HL-60 (cell line): ENCODE results near the gene RGMA.

Source experiments
- DNase-seq, 2 experiments: peaks; one replicate each; pipeline ENCODE4 v3.0.0-alpha.2; 2010 to 2020; ENCODE audit warnings: low read depth in 1 of 2, low spot score in 1 of 2
- H3K27ac ChIP-seq: fragments of 250-450 bp; sonication (Bioruptor Pico); replicated peaks from 2 replicates; pipeline ENCODE4 v1.5.1; 2020; ENCODE audit warnings: mild to moderate bottlenecking, moderate library complexity
- H3K27me3 ChIP-seq: fragments of 250-450 bp; sonication (Bioruptor Pico); 2 replicates; pipeline ENCODE4 v1.5.1; 2021; ENCODE audit warnings: mild to moderate bottlenecking, moderate library complexity; ENCODE audit not compliant: insufficient read depth, poor library complexity, severe bottlenecking
- H3K4me3 ChIP-seq: replicated peaks from 2 replicates; pipeline ENCODE4 v1.5.1; 2011; ENCODE audit warnings: mild to moderate bottlenecking, control low read depth, low read length; ENCODE audit not compliant: insufficient read depth
- GABPA ChIP-seq: IDR thresholded peaks from 2 replicates; pipeline ENCODE4 v1.6.1; 2012; ENCODE audit warnings: low read depth
- POLR2AphosphoS5 ChIP-seq: IDR thresholded peaks from 2 replicates; pipeline ENCODE4 v1.6.1; 2012; ENCODE audit warnings: low read depth
- SPI1 ChIP-seq: IDR thresholded peaks from 2 replicates; pipeline ENCODE4 v1.6.1; 2012; ENCODE audit warnings: low read depth, mild to moderate bottlenecking, borderline replicate concordance
- TF ChIP-seq, protein P1 (sequence below): IDR thresholded peaks from one replicate; pipeline ENCODE4 v1.5.1; 2011; ENCODE audit warnings: low read length, control low read depth, inconsistent platforms; ENCODE audit not compliant: insufficient read depth
- TF ChIP-seq, protein P2 (sequence below): IDR thresholded peaks from 2 replicates; pipeline ENCODE4 v1.6.1; 2012; ENCODE audit warnings: low read depth; ENCODE audit not compliant: insufficient replicate concordance

The RGMA gene

DNA sequence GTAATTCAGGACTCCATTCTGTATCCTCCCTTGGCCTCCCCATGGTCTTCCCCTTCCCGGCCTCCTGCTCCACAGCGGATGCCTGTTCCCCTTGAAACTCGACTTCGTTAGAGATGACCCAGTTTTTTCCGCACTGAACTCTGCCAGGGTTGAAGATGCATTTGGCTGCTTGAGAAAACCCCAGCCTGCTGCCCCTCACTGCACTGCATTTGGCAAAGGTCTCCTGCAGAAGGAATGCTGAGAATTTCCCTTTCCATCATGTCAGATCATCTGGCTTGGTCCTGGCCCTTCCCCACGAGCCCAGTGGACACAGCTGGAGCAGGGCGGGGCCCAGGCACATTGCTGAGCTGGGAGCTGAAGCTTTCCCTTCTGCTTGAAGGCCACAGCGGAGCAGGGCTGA is 37.6 kb upstream of the RGMA start:
- TF ChIP-seq POLR2AphosphoS5 (no peak), GABPA (no peak), SPI1 (no peak)
- TF ChIP-seq, protein P1, sequence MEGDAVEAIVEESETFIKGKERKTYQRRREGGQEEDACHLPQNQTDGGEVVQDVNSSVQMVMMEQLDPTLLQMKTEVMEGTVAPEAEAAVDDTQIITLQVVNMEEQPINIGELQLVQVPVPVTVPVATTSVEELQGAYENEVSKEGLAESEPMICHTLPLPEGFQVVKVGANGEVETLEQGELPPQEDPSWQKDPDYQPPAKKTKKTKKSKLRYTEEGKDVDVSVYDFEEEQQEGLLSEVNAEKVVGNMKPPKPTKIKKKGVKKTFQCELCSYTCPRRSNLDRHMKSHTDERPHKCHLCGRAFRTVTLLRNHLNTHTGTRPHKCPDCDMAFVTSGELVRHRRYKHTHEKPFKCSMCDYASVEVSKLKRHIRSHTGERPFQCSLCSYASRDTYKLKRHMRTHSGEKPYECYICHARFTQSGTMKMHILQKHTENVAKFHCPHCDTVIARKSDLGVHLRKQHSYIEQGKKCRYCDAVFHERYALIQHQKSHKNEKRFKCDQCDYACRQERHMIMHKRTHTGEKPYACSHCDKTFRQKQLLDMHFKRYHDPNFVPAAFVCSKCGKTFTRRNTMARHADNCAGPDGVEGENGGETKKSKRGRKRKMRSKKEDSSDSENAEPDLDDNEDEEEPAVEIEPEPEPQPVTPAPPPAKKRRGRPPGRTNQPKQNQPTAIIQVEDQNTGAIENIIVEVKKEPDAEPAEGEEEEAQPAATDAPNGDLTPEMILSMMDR: no peak
- TF ChIP-seq, protein P2, sequence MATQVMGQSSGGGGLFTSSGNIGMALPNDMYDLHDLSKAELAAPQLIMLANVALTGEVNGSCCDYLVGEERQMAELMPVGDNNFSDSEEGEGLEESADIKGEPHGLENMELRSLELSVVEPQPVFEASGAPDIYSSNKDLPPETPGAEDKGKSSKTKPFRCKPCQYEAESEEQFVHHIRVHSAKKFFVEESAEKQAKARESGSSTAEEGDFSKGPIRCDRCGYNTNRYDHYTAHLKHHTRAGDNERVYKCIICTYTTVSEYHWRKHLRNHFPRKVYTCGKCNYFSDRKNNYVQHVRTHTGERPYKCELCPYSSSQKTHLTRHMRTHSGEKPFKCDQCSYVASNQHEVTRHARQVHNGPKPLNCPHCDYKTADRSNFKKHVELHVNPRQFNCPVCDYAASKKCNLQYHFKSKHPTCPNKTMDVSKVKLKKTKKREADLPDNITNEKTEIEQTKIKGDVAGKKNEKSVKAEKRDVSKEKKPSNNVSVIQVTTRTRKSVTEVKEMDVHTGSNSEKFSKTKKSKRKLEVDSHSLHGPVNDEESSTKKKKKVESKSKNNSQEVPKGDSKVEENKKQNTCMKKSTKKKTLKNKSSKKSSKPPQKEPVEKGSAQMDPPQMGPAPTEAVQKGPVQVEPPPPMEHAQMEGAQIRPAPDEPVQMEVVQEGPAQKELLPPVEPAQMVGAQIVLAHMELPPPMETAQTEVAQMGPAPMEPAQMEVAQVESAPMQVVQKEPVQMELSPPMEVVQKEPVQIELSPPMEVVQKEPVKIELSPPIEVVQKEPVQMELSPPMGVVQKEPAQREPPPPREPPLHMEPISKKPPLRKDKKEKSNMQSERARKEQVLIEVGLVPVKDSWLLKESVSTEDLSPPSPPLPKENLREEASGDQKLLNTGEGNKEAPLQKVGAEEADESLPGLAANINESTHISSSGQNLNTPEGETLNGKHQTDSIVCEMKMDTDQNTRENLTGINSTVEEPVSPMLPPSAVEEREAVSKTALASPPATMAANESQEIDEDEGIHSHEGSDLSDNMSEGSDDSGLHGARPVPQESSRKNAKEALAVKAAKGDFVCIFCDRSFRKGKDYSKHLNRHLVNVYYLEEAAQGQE: no peak
- H3K4me3 ChIP-seq: no peak overlapping the region
- DNase-seq: no peak
- no peaks in the 10 kb centered on the region for H3K27me3 ChIP-seq
- H3K27ac ChIP-seq: no peak overlapping the region

DNA sequence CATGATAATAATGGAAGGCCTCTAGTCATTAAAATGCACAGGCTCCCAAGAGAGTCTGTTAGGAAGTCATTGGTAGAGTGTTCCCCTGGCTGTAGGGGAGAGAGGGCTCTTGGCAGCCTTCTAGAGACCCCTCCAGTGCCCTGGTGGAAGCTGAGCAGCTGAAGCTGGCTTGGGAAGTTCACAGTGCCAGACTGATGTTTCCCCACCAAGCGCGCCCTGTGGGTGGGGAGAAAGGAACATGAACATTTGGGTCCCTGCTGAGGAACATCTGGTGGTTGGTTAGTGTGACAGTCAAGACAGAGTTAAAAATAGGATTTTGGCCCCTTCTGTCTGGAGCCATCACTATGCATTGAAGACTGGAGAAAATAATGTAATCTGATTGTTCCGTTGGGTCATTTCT is 37.1 kb upstream of the RGMA start:
- TF ChIP-seq SPI1 (no peak), POLR2AphosphoS5 (no peak), GABPA (no peak)
- TF ChIP-seq, protein P1: no peak
- TF ChIP-seq, protein P2: no peak
- no peak overlapping the region for H3K4me3 ChIP-seq
- no peak for DNase-seq
- H3K27me3 ChIP-seq: no peaks in the 10 kb centered on the region
- no peak overlapping the region for H3K27ac ChIP-seq

DNA sequence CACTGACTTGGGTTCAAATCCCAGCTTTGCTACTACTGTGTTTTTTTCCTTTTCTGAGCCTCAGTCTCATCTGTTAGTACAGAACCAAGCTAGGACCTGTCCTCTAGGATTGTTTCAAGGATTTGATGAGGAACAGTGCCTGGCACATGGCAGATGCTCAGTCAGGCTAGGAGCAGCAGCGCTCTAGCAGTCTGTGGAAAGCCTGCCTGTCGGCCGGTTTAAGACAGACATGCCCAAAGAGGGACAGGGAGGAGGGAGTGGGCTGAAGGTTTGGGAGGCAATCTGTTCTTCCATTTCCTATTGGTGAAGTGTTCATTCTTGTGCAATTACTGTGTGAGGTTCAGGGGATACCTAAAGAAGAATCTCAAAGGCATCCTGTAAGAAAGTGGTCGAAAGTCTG is 35.1 kb upstream of the RGMA start:
- TF ChIP-seq SPI1 (no peak), GABPA (no peak), POLR2AphosphoS5 (no peak)
- TF ChIP-seq, protein P2: no peak
- TF ChIP-seq, protein P1: no peak
- Histone ChIP-seq H3K27ac (no peak overlapping the region), H3K27me3 (no peaks in the 10 kb centered on the region), H3K4me3 (no peak overlapping the region)
- no peak for DNase-seq
